Lower lobe of right lung (tissue), 2 donors: ENCODE data around the gene EIF5A. TPM values are rescaled to one million over a fixed set of nuclear protein-coding genes. Genes with fewer than 3 reads are reported as not detected.

Experiments used
- ATAC-seq, 2 donors: fragments of 200-7000 bp; cut with Tn5 transposase; one replicate each; pipeline ENCODE4 v1.9.1; 2020 to 2022; ENCODE audit warnings: mild to moderate bottlenecking in 2 of 2, moderate library complexity in 2 of 2
- DNase-seq: peaks from one replicate; pipeline ENCODE4 v3.0.0-alpha.2; 2020
- H3K27ac ChIP-seq: fragments of 200-600 bp; one replicate; pipeline ENCODE4 v1.8.0; 2022
- H3K27me3 ChIP-seq: fragments of 200-600 bp; one replicate; pipeline ENCODE4 v1.8.0; 2022; ENCODE audit warnings: low read depth
- H3K36me3 ChIP-seq: fragments of 200-600 bp; one replicate; pipeline ENCODE4 v1.8.0; 2022; ENCODE audit warnings: mild to moderate bottlenecking
- H3K4me1 ChIP-seq: fragments of 200-600 bp; one replicate; pipeline ENCODE4 v1.8.0; 2022
- H3K4me3 ChIP-seq: fragments of 200-600 bp; one replicate; pipeline ENCODE4 v1.8.0; 2022; ENCODE audit warnings: mild to moderate bottlenecking
- H3K9me3 ChIP-seq: fragments of 200-600 bp; one replicate; pipeline ENCODE4 v1.8.0; 2022
- CTCF ChIP-seq: fragments of 200-600 bp; IDR thresholded peaks from one replicate; pipeline ENCODE4 v1.8.0; 2022; ENCODE audit warnings: antibody characterized with exemption, mild to moderate bottlenecking
- intact Hi-C: fragments of 100-400 bp; cut with DNase I; formaldehyde crosslinking; loops from one replicate; pipeline ENCODE4 v1.11.0; 2022
- total RNA-seq: library from RNA; stranded (reverse); fragmentation: NEBNext Ultra II Directional; extraction: Animal tissue kit (Norgen Biotek cat#: 25700); gene quantifications from one replicate; pipeline ENCODE4 v1.2.1, GENCODE V29; 2021
- donor health status: DM: no; HTN: yes; CAD: no; lungs with severe emphysema.

The EIF5A gene
- total RNA-seq, 1 donor from 2014 or later: 216 TPM

GRCh38 chr17:7307686-7308624 is 527 bp downstream of the EIF5A start:
- Histone ChIP-seq H3K27ac (peak overlapping the region; percentile 96), H3K9me3 (no peaks in the 10 kb centered on the region), H3K27me3 (no peaks in the 10 kb centered on the region), H3K4me1 (peaks cover 19% of the 10 kb centered on the region), H3K4me3 (peak overlapping the region; percentile 88), H3K36me3 (peaks cover 39% of the 10 kb centered on the region)
- ATAC-seq (peak; percentile 52 to 57), DNase-seq (peak; percentile 78)
- TF ChIP-seq CTCF: no peak
- intact Hi-C loops: no loop called here

DNA sequence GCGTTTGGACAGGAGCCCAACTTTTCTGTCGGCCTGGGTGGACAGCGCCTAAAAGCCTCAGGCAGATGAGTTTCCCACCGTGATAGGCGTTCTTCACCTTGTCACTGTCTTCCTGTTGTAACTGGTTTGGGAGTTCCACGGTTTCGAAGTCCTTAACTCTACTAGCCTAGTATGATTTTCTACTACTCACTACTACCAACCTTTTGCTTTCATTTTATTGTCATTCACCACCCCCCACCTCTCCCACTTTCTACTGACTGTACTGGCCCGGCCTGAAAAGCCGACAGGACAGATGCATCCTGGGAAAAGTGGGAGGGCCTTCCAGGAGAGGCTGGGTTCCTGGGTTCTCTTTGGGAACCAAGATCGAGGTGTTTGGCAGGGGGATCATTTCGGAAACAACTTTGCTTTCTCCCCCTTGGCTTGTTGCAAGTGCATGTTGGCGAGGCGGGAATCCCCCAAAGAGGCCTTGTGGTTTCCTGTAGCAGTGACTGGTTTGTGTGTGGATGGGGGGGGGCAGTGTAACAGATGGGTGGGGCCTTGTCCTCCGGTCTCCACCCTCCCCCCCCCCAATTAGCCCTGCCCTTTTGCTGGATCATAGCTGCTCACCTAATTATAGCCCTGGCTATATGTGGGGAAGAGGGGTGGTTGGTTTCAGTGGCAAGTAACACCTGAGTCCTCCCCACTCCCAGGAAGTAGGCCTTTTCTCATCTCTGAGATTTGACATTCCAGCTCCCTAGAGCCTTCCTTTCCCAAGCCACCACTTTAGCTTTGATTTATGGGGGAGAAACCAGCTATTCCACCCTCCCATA is 1.4 kb downstream of the EIF5A start:
- Histone ChIP-seq H3K36me3 (peaks cover 48% of the 10 kb centered on the region), H3K9me3 (no peaks in the 10 kb centered on the region), H3K4me1 (peaks cover 24% of the 10 kb centered on the region), H3K27me3 (no peaks in the 10 kb centered on the region), H3K4me3 (peak overlapping the region; percentile 88), H3K27ac (peak overlapping the region; percentile 96)
- DNase-seq (peak; percentile 81), ATAC-seq (peak; percentile 48 to 59)
- intact Hi-C loops: no loop called here
- no peak for TF ChIP-seq CTCF

DNA sequence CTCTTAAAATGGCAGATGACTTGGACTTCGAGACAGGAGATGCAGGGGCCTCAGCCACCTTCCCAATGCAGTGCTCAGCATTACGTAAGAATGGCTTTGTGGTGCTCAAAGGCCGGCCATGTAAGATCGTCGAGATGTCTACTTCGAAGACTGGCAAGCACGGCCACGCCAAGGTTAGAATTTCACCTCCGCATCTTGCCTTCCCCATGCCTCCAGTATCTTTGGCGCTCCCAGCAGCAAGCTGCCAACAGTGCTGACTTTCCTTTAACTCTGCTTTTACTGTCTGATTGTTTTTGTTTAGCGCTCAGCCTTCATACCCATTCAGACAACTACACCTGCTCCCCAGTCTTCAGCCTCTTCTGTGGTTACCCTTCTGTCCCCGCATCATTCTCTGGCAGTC is 2.2 kb downstream of the EIF5A start:
- no peak for ATAC-seq
- no peak for DNase-seq
- Histone ChIP-seq H3K36me3 (peaks cover 53% of the 10 kb centered on the region), H3K27me3 (no peaks in the 10 kb centered on the region), H3K4me1 (peaks cover 32% of the 10 kb centered on the region), H3K27ac (peak overlapping the region; percentile 96), H3K4me3 (no peak overlapping the region), H3K9me3 (no peaks in the 10 kb centered on the region)
- intact Hi-C loops: no loop called here
- no peak for TF ChIP-seq CTCF

- ATAC-seq: no peak
- intact Hi-C loops: no loop called here
- peaks cover 53% of the 10 kb centered on the region for H3K36me3 ChIP-seq
- H3K27ac ChIP-seq: no peak overlapping the region
- H3K9me3 ChIP-seq: no peaks in the 10 kb centered on the region
- no peaks in the 10 kb centered on the region for H3K27me3 ChIP-seq
- TF ChIP-seq CTCF: no peak
- no peak for DNase-seq
- H3K4me1 ChIP-seq: peaks cover 42% of the 10 kb centered on the region
- H3K4me3 ChIP-seq: no peak overlapping the region
Measured at GRCh38 chr17:7311110-7311705, 3.8 kb downstream of the EIF5A start.

DNA sequence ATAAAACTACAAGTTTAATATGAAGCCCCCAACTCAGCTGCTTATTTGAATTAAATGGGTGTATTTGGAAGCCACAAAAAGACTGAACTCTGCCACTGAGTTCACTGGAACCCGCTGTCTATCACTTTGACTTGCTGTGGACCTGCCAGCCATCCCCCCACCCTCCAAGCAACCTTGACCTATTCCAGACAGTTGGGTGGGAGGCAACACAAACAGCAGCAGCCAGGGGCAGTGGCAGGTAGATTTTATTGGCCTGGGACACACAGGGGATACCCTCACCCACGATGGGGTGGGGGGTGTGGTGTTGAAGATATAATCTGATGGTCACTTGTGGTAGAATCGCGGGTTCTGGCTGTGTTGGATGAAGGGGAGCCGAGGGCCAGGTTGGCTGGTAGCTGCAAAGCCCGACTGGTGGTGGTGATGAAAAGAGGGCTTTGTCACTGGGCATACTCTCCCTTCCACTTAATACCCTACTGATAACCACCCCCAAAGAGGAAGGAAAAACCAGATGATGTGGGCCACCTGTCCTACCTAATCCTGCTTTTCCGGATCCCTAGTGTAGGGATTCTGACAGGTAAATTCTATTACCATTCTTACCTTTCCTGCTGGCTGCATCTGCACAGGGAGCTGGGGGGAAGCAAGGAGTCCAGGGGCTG is 5.1 kb downstream of the EIF5A start:
- no peak for ATAC-seq
- Histone ChIP-seq H3K27me3 (no peaks in the 10 kb centered on the region), H3K9me3 (no peaks in the 10 kb centered on the region), H3K4me3 (no peak overlapping the region), H3K4me1 (peaks cover 42% of the 10 kb centered on the region), H3K27ac (no peak overlapping the region), H3K36me3 (peaks cover 61% of the 10 kb centered on the region)
- intact Hi-C loops: no loop called here
- TF ChIP-seq CTCF: no peak
- DNase-seq: peak; percentile 32
